ENCODE results near the gene BAD. TPM values are rescaled to one million over a fixed set of nuclear protein-coding genes. Genes with fewer than 3 reads are reported as not detected.

BAD gene
- total RNA-seq, 1 experiment from 2014 or later: 23.3 TPM

GRCh38 chr11:64232967-64233315 is 51.5 kb downstream of the BAD start:
- Mint-ChIP-seq H3K4me1 (peaks cover 18 to 29% of the 10 kb centered on the region in 2 experiments), H3K4me3 (peak overlapping the region; percentile 67 to 81; a peak in 3 of 5 replicates), H3K27me3 (ENCODE audit: low read depth) (peaks cover 20% of the 10 kb centered on the region), H3K36me3 (ENCODE audit: insufficient read depth in 1 of 3, low read depth in 3 of 3) (peaks cover 3 to 13% (median 5%) of the 10 kb centered on the region in 3 experiments; a peak in 4 of 7 replicates), H3K27ac (no peak overlapping the region), H3K9me3 (no peaks in the 10 kb centered on the region)
- Histone ChIP-seq H4K20me1 (ENCODE audit: control insufficient read depth, insufficient read depth, insufficient read length) (no peaks in the 10 kb centered on the region), H3K27me3 (ENCODE audit: insufficient read depth, low read length) (no peaks in the 10 kb centered on the region; the same call in 1 of the 2 replicates), H3K56ac (ENCODE audit: insufficient read length, low read depth, low read length) (no peak overlapping the region), H3K27ac (ENCODE audit: insufficient read length, low read depth, low read length) (no peak overlapping the region), H3T11ph (ENCODE audit: low read length) (no peak overlapping the region), H3K18ac (ENCODE audit: insufficient read length, low read depth, low read length) (no peak overlapping the region), H2BK5ac (ENCODE audit: insufficient read length, low read length) (no peak overlapping the region), H3K23me2 (ENCODE audit: insufficient read length, low read depth, low read length, poor library complexity, severe bottlenecking) (peaks cover 21% of the 10 kb centered on the region), H3K79me1 (ENCODE audit: insufficient read depth, low read depth, low read length, poor library complexity, severe bottlenecking) (no peaks in the 10 kb centered on the region), H3K4ac (ENCODE audit: low read depth, low read length) (no peak overlapping the region), H4K91ac (ENCODE audit: insufficient read length, low read depth, low read length) (no peak overlapping the region), H4K8ac (replicated peaks; ENCODE audit: insufficient read length, low read depth, low read length) (no peak overlapping the region), H3K23ac (ENCODE audit: insufficient read length, low read depth, low read length) (no peak overlapping the region), H3K79me2 (ENCODE audit: insufficient read depth, low read length) (no peaks in the 10 kb centered on the region), H2BK120ac (ENCODE audit: low read depth, low read length, poor library complexity, severe bottlenecking) (no peak overlapping the region), H2BK12ac (ENCODE audit: insufficient read length, low read depth, low read length) (no peak overlapping the region), H2AFZ (ENCODE audit: low read length) (no peak overlapping the region), H3K14ac (ENCODE audit: insufficient read depth, low read length) (no peak overlapping the region), H4K5ac (ENCODE audit: insufficient read length, low read depth, low read length) (no peak overlapping the region), H3K9me3 (ENCODE audit: control insufficient read depth, low read depth, low read length) (no peaks in the 10 kb centered on the region), H3K4me2 (ENCODE audit: insufficient read depth, insufficient read length, low read length) (no peak overlapping the region), H3K9ac (ENCODE audit: extremely low read depth, insufficient read length, low read length) (no peak overlapping the region), H2BK20ac (ENCODE audit: low read depth, low read length, poor library complexity, severe bottlenecking) (no peak overlapping the region), H2BK15ac (ENCODE audit: low read depth, low read length) (no peak overlapping the region), H2AK5ac (ENCODE audit: insufficient read length, low read length) (no peak overlapping the region), H3K4me1 (ENCODE audit: insufficient read depth, low read length) (0 out of 2 replicates have a peak, but pooled peaks cover 3% of the 10 kb centered on the region)
- DNase-seq: no peak
- WGBS (ENCODE audit: extremely low coverage, insufficient read length, low lambda C conversion rate): no CpG with 5 or more reads among the region's 8 CpGs
- no peak for TF ChIP-seq CTCF (conservative IDR thresholded peaks at IDR 0.05)
